ENCODE results near the gene TMEM147. TPM values are rescaled to one million over a fixed set of nuclear protein-coding genes. Genes with fewer than 3 reads are reported as not detected.

TMEM147 gene
- total and polyA plus RNA-seq, 4 donors, result 18.1 to 97.4 (median 44.7) TPM

DNA sequence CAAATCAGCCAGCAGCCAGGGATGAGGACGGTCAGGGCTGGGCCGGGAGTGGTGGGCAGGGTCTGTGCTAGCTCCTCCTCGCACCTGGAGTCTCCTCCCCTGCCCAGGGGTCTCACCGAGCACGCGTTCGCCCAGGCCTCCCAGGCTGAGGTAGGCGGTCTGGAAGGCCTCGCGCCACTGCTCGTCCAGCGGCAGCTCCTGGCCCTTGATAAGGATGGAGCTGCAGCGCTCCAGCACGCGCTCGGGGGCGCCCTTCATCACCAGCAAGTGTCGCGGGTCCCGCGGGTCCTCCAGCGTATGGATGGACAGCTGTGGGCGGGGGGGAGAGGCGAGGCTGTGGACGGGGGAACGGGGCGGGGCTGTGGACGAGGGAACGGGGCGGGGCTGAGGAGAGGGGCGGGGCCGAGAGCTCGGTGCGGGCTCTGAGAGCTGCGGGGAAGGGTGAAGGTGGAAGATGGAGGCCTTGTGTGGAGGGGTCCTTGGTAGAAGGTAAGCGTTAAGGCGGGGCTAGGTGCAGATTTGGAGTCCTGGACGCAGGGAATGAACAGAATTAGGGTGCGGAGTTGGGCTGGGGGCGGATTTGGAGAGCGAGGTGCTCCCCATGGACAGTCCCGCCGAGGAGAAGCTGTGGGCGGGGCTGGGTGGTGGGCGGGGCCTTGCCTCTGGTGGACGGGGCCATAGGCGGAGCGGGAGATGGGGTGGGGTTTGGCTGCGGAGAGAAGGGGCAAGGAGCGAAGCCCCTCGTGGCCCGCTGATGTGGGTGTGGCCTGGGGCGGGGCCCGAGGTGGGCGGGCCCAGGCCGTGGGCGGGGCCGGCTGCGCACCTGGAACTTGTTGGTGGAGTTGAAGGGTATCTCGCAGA is 12.3 kb downstream of the TMEM147 start:
- H3K27me3 ChIP-seq (ENCODE audit: control insufficient read depth in 4 of 4, insufficient read depth in 4 of 4, low read length in 3 of 4), result peaks cover 0 to 4% (median 3%) of the 10 kb centered on the region in 4 donors

GRCh38 chr19:35558400-35559280 is 13.2 kb downstream of the TMEM147 start:
- H3K9me3 ChIP-seq (ENCODE audit: control insufficient read depth in 4 of 4, low read length in 3 of 4), result no peaks in the 10 kb centered on the region
- peak overlapping the region in 1 of 3 donors; percentile 19 for H3K4me3 ChIP-seq (ENCODE audit: low read depth in 1 of 3, low read length in 3 of 3)
- H3K27ac ChIP-seq (ENCODE audit: low read depth in 1 of 2, low read length in 2 of 2), result no peak overlapping the region
- TF ChIP-seq GABPA (IDR thresholded peaks at IDR 0.05 in 1 of 2, conservative IDR thresholded peaks at IDR 0.05 in 1 of 2) (no peak), JUND (IDR thresholded peaks at IDR 0.05) (no peak), FOXA2 (IDR thresholded peaks at IDR 0.05) (no peak), FOXA1 (IDR thresholded peaks at IDR 0.05) (no peak), RAD21 (IDR thresholded peaks at IDR 0.05) (no peak), YY1 (IDR thresholded peaks at IDR 0.05) (no peak), SP1 (IDR thresholded peaks at IDR 0.05) (no peak), HNF4G (IDR thresholded peaks at IDR 0.05) (no peak), RXRA (IDR thresholded peaks at IDR 0.05) (no peak), NR2F2 (IDR thresholded peaks at IDR 0.05) (no peak)
- TF ChIP-seq, protein P1, sequence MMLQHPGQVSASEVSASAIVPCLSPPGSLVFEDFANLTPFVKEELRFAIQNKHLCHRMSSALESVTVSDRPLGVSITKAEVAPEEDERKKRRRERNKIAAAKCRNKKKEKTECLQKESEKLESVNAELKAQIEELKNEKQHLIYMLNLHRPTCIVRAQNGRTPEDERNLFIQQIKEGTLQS (IDR thresholded peaks at IDR 0.05), result no peak
- TF ChIP-seq, protein P2, sequence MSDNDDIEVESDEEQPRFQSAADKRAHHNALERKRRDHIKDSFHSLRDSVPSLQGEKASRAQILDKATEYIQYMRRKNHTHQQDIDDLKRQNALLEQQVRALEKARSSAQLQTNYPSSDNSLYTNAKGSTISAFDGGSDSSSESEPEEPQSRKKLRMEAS (IDR thresholded peaks at IDR 0.05), result no peak
- TF ChIP-seq, protein P3, sequence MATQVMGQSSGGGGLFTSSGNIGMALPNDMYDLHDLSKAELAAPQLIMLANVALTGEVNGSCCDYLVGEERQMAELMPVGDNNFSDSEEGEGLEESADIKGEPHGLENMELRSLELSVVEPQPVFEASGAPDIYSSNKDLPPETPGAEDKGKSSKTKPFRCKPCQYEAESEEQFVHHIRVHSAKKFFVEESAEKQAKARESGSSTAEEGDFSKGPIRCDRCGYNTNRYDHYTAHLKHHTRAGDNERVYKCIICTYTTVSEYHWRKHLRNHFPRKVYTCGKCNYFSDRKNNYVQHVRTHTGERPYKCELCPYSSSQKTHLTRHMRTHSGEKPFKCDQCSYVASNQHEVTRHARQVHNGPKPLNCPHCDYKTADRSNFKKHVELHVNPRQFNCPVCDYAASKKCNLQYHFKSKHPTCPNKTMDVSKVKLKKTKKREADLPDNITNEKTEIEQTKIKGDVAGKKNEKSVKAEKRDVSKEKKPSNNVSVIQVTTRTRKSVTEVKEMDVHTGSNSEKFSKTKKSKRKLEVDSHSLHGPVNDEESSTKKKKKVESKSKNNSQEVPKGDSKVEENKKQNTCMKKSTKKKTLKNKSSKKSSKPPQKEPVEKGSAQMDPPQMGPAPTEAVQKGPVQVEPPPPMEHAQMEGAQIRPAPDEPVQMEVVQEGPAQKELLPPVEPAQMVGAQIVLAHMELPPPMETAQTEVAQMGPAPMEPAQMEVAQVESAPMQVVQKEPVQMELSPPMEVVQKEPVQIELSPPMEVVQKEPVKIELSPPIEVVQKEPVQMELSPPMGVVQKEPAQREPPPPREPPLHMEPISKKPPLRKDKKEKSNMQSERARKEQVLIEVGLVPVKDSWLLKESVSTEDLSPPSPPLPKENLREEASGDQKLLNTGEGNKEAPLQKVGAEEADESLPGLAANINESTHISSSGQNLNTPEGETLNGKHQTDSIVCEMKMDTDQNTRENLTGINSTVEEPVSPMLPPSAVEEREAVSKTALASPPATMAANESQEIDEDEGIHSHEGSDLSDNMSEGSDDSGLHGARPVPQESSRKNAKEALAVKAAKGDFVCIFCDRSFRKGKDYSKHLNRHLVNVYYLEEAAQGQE (IDR thresholded peaks at IDR 0.05), result no peak
- peaks cover 0 to 7% (median 4%) of the 10 kb centered on the region in 4 donors for H3K4me1 ChIP-seq (ENCODE audit: control insufficient read depth in 4 of 4, insufficient read depth in 4 of 4, low read length in 3 of 4)
- DNase-seq (ENCODE audit: low spot score), result no peak
- WGBS, result 38% methylated on average over 53 of the region's 53 CpGs
- H3K27me3 ChIP-seq (ENCODE audit: control insufficient read depth in 4 of 4, insufficient read depth in 4 of 4, low read length in 3 of 4), result peaks cover 0 to 4% (median 3%) of the 10 kb centered on the region in 4 donors
- H3K36me3 ChIP-seq (ENCODE audit: control insufficient read depth in 4 of 4, insufficient read depth in 3 of 4, low read depth in 1 of 4, low read length in 3 of 4), result no peaks in the 10 kb centered on the region
- no peak overlapping the region for H3K9ac ChIP-seq (ENCODE audit: low read depth in 1 of 2, low read length in 2 of 2)

More for the DNA sequence above, 12.3 kb downstream of the TMEM147 start:
- Histone ChIP-seq H3K4me3 (ENCODE audit: low read depth in 1 of 3, low read length in 3 of 3) (peak overlapping the region in 1 of 3 donors; percentile 19), H3K9ac (ENCODE audit: low read depth in 1 of 2, low read length in 2 of 2) (no peak overlapping the region), H3K4me1 (ENCODE audit: control insufficient read depth in 4 of 4, insufficient read depth in 4 of 4, low read length in 3 of 4) (peaks cover 0 to 7% (median 4%) of the 10 kb centered on the region in 4 donors), H3K36me3 (ENCODE audit: control insufficient read depth in 4 of 4, insufficient read depth in 3 of 4, low read depth in 1 of 4, low read length in 3 of 4) (no peaks in the 10 kb centered on the region), H3K9me3 (ENCODE audit: control insufficient read depth in 4 of 4, low read length in 3 of 4) (no peaks in the 10 kb centered on the region), H3K27ac (ENCODE audit: low read depth in 1 of 2, low read length in 2 of 2) (no peak overlapping the region)
- TF ChIP-seq FOXA2 (IDR thresholded peaks at IDR 0.05), result no peak
- TF ChIP-seq, protein P2 (IDR thresholded peaks at IDR 0.05), result no peak
- TF ChIP-seq HNF4A (conservative IDR thresholded peaks at IDR 0.05), result no peak
- TF ChIP-seq YY1 (IDR thresholded peaks at IDR 0.05), result no peak
- TF ChIP-seq FOXA1 (IDR thresholded peaks at IDR 0.05), result no peak
- TF ChIP-seq, protein P3 (IDR thresholded peaks at IDR 0.05), result no peak
- no peak for TF ChIP-seq RXRA (IDR thresholded peaks at IDR 0.05)
- TF ChIP-seq, protein P4, sequence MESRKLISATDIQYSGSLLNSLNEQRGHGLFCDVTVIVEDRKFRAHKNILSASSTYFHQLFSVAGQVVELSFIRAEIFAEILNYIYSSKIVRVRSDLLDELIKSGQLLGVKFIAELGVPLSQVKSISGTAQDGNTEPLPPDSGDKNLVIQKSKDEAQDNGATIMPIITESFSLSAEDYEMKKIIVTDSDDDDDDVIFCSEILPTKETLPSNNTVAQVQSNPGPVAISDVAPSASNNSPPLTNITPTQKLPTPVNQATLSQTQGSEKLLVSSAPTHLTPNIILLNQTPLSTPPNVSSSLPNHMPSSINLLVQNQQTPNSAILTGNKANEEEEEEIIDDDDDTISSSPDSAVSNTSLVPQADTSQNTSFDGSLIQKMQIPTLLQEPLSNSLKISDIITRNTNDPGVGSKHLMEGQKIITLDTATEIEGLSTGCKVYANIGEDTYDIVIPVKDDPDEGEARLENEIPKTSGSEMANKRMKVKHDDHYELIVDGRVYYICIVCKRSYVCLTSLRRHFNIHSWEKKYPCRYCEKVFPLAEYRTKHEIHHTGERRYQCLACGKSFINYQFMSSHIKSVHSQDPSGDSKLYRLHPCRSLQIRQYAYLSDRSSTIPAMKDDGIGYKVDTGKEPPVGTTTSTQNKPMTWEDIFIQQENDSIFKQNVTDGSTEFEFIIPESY (IDR thresholded peaks at IDR 0.05), result no peak
- no peak for TF ChIP-seq HNF4G (IDR thresholded peaks at IDR 0.05)
- TF ChIP-seq NR2F2 (IDR thresholded peaks at IDR 0.05), result no peak
- DNase-seq (ENCODE audit: low spot score), result peak; percentile 76
- WGBS, result 9% methylated on average over 60 of the region's 60 CpGs
